ENCODE data around the gene FOXK2.

DNA sequence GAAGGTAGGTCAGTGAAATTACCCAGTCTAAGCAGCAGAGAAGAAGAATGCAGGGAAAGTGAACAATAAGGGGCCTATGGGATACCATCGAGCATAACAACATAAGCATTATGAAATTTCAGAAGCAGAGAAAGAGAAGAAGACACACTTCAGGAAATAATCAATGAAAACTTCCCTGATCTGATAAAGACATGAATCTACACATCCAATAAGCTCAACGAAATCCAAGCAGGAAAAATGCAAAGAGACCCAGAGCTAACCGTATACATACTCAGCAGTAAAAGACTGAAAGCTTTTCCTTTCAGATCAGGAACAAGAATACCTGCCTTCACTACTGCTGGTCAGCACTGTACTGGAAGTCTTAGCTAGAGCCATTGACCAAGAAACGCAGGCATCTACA is 90.1 kb downstream of the FOXK2 start:
- no peak for TF ChIP-seq POLR2A (IDR thresholded peaks at IDR 0.05)
- TF ChIP-seq, protein P1, sequence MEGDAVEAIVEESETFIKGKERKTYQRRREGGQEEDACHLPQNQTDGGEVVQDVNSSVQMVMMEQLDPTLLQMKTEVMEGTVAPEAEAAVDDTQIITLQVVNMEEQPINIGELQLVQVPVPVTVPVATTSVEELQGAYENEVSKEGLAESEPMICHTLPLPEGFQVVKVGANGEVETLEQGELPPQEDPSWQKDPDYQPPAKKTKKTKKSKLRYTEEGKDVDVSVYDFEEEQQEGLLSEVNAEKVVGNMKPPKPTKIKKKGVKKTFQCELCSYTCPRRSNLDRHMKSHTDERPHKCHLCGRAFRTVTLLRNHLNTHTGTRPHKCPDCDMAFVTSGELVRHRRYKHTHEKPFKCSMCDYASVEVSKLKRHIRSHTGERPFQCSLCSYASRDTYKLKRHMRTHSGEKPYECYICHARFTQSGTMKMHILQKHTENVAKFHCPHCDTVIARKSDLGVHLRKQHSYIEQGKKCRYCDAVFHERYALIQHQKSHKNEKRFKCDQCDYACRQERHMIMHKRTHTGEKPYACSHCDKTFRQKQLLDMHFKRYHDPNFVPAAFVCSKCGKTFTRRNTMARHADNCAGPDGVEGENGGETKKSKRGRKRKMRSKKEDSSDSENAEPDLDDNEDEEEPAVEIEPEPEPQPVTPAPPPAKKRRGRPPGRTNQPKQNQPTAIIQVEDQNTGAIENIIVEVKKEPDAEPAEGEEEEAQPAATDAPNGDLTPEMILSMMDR (IDR thresholded peaks at IDR 0.05), result no peak
- TF ChIP-seq POLR2AphosphoS5 (IDR thresholded peaks at IDR 0.05; ENCODE audit: insufficient read depth in 1 of 2, low read depth in 1 of 2), result no peak
